Measurements from ENCODE around the gene RPN2. TPM values are rescaled to one million over a fixed set of nuclear protein-coding genes. Genes with fewer than 3 reads are reported as not detected.

RPN2 gene
- total and polyA plus RNA-seq, 5 donors, result 72.1 to 119 (median 110) TPM

DNA sequence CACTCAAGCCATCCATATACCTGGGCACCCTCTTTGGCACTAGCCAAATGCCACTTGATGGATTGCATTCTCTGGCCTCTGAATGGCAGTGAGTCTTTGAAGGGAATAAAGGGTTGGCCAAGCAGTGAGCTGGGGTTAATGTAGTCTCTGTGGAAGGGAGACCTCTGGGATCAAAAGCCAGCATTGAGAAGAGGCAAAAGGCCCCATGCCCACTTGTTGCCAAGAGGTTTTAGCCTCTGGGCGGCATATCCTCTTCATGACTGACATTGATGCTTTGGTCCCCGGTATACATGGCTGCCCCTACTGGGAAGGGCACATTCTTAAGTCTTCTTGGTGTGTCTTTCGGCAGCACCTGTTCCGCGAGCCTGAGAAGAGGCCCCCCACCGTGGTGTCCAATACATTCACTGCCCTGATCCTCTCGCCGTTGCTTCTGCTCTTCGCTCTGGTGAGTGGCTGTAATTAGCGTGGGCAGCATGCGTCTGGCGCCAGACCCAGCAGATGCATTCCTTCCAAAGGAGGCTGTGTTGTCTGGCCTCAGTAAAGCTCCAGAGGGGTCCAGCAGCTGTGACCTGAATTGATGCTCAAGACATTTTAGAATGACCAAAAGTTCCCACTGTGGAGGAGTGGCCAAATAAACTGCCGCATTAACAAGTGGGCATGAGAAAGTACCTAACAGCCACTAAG lies 53.0 kb downstream of the RPN2 start:
- 93% methylated on average over 13 of the region's 13 CpGs for WGBS
- H3K27ac ChIP-seq (ENCODE audit: low read length), result no peak overlapping the region
- ATAC-seq (no peak), DNase-seq (no peak)
- intact Hi-C loops (cut with DNase I), result no loop called here
- no peak overlapping the region for H3K4me3 ChIP-seq (ENCODE audit: low read length)
- H3K27me3 ChIP-seq (ENCODE audit: control insufficient read depth, insufficient read depth), result no peaks in the 10 kb centered on the region
- no peaks in the 10 kb centered on the region for H3K9me3 ChIP-seq (ENCODE audit: control insufficient read depth, low read length)
- H3K4me1 ChIP-seq (ENCODE audit: control insufficient read depth, insufficient read depth, low read length), result peaks cover 8% of the 10 kb centered on the region

- H3K27me3 ChIP-seq (ENCODE audit: control insufficient read depth, insufficient read depth), result no peaks in the 10 kb centered on the region
- H3K4me3 ChIP-seq (ENCODE audit: low read length), result no peak overlapping the region
- H3K27ac ChIP-seq (ENCODE audit: low read length), result no peak overlapping the region
- H3K9me3 ChIP-seq (ENCODE audit: control insufficient read depth, low read length), result no peaks in the 10 kb centered on the region
- H3K4me1 ChIP-seq (ENCODE audit: control insufficient read depth, insufficient read depth, low read length), result peaks cover 7% of the 10 kb centered on the region
- WGBS, result 87% methylated on average over 10 of the region's 10 CpGs
- intact Hi-C loops (cut with DNase I), result no loop called here
- ATAC-seq (no peak), DNase-seq (no peak)
Measured at GRCh38 chr20:37233548-37234253, 54.6 kb downstream of the RPN2 start.

DNA sequence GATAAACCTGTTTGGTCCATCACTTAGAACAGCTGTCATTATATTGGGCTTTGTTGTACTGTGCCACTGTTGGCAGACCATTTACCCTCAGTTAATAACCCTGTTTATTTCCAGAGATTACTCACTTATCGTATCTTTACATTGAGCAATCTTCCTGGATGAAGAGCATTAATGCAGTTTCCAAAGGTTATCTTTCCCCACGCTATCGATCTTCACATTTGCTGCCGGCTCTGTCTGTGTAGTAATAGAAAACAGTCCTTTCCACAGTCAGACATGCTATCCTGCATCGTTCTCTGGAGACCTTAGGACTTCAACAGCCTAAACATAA lies 55.1 kb downstream of the RPN2 start:
- no peaks in the 10 kb centered on the region for H3K27me3 ChIP-seq (ENCODE audit: control insufficient read depth, insufficient read depth)
- peaks cover 8% of the 10 kb centered on the region for H3K4me1 ChIP-seq (ENCODE audit: control insufficient read depth, insufficient read depth, low read length)
- no peak overlapping the region for H3K27ac ChIP-seq (ENCODE audit: low read length)
- H3K9me3 ChIP-seq (ENCODE audit: control insufficient read depth, low read length), result no peaks in the 10 kb centered on the region
- WGBS, result 79% methylated on average over 5 of the region's 5 CpGs
- no peak for DNase-seq
- ATAC-seq, result no peak
- intact Hi-C loops (cut with DNase I), result no loop called here
- no peak overlapping the region for H3K4me3 ChIP-seq (ENCODE audit: low read length)

DNA sequence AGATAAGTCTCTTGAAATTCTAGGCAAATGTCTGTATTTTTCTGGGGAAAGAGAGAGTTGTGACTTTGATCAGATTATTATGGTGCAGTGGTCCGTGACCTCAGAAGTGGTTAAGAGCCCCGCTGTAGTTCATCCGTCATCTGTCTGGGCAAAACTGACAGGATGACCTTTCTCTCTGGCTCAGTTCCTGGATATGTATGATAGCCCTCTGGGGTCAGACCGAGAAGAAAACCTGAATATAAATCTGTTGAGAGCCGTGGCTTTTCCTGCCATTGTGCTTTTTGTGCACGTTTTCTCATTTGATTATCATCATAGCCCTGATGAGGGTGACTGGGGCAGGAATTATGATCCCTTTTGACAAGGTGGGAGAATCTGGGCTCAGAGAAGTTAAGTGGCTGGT lies 55.9 kb downstream of the RPN2 start:
- WGBS, result 46% methylated on average over 6 of the region's 6 CpGs
- ATAC-seq (no peak), DNase-seq (no peak)
- intact Hi-C loops (cut with DNase I), result no loop called here
- peaks cover 6% of the 10 kb centered on the region for H3K4me1 ChIP-seq (ENCODE audit: control insufficient read depth, insufficient read depth, low read length)
- H3K9me3 ChIP-seq (ENCODE audit: control insufficient read depth, low read length), result no peaks in the 10 kb centered on the region
- no peak overlapping the region for H3K27ac ChIP-seq (ENCODE audit: low read length)
- no peak overlapping the region for H3K4me3 ChIP-seq (ENCODE audit: low read length)
- no peaks in the 10 kb centered on the region for H3K27me3 ChIP-seq (ENCODE audit: control insufficient read depth, insufficient read depth)

GRCh38 chr20:37236462-37236861 lies 57.3 kb downstream of the RPN2 start:
- Histone ChIP-seq H3K9me3 (ENCODE audit: control insufficient read depth, low read length) (no peaks in the 10 kb centered on the region), H3K4me3 (ENCODE audit: low read length) (no peak overlapping the region), H3K27ac (ENCODE audit: low read length) (peak overlapping the region; percentile 22), H3K27me3 (ENCODE audit: control insufficient read depth, insufficient read depth) (no peaks in the 10 kb centered on the region), H3K4me1 (ENCODE audit: control insufficient read depth, insufficient read depth, low read length) (peaks cover 6% of the 10 kb centered on the region)
- DNase-seq (peak in 2 of 3 donors; percentile 30 to 69), ATAC-seq (peak; percentile 77 to 81)
- intact Hi-C loops (cut with DNase I), result no loop called here
- WGBS, result 68% methylated on average over 4 of the region's 4 CpGs

GRCh38 chr20:37237656-37238055 lies 58.5 kb downstream of the RPN2 start:
- ATAC-seq (no peak), DNase-seq (no peak)
- intact Hi-C loops (cut with DNase I), result no loop called here
- Histone ChIP-seq H3K9me3 (ENCODE audit: control insufficient read depth, low read length) (no peaks in the 10 kb centered on the region), H3K4me1 (ENCODE audit: control insufficient read depth, insufficient read depth, low read length) (peaks cover 6% of the 10 kb centered on the region), H3K4me3 (ENCODE audit: low read length) (no peak overlapping the region), H3K27ac (ENCODE audit: low read length) (no peak overlapping the region), H3K27me3 (ENCODE audit: control insufficient read depth, insufficient read depth) (no peaks in the 10 kb centered on the region)
- 93% methylated on average over 5 of the region's 5 CpGs for WGBS

DNA sequence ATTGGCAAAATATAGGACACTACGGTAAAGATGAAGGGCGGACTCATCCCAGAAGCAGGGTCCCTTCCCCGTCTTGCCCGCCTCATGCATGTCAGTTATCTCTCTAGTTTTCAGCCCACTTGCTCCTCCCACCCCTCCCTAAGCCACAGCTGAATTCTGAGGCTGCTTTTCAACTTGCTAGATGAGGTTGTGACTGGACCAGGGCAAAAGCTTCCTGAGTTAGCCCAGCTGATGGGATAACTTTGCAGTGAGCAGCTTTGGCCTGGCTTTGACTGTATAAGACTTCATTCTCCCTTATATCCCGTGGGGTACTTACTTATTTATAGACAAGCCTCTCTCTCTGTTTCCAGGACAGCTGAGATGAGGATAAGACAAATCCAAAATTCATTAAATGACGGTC lies 59.3 kb downstream of the RPN2 start:
- Histone ChIP-seq H3K9me3 (ENCODE audit: control insufficient read depth, low read length) (no peaks in the 10 kb centered on the region), H3K4me3 (ENCODE audit: low read length) (no peak overlapping the region), H3K4me1 (ENCODE audit: control insufficient read depth, insufficient read depth, low read length) (peaks cover 6% of the 10 kb centered on the region), H3K27ac (ENCODE audit: low read length) (no peak overlapping the region), H3K27me3 (ENCODE audit: control insufficient read depth, insufficient read depth) (no peaks in the 10 kb centered on the region)
- ATAC-seq (no peak), DNase-seq (no peak)
- 68% methylated on average over 6 of the region's 6 CpGs for WGBS
- intact Hi-C loops (cut with DNase I), result no loop called here

DNA sequence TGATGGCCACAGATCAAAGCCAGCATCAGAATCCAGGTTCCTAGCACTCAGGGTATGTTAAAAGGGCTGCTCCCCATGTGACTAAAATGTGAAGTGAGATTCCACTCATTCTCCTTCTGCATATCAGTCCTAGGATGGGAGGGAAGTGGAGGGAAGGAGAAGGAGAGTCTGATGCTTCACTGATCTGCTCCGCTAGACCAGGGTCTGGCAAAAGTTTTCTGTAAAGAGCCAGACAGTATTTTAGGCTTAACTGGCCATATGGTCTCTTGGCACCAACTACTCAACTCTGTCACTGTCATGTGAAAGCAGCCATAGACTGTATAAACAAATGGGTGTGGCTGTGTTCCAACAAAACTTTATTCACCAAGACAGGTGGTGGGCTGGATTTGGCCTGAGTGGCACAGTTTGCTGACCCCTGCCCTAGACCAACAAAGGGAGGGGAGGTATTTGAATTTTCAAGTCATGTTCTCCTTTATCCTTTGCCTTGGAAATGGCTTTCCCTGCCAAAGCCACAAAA lies 59.9 kb downstream of the RPN2 start:
- H3K27me3 ChIP-seq (ENCODE audit: control insufficient read depth, insufficient read depth), result no peaks in the 10 kb centered on the region
- no peak overlapping the region for H3K4me3 ChIP-seq (ENCODE audit: low read length)
- peaks cover 8% of the 10 kb centered on the region for H3K4me1 ChIP-seq (ENCODE audit: control insufficient read depth, insufficient read depth, low read length)
- intact Hi-C loops (cut with DNase I), result no loop called here
- DNase-seq, result no peak
- 59% methylated on average over 1 of the region's 1 CpG for WGBS
- ATAC-seq, result no peak
- H3K27ac ChIP-seq (ENCODE audit: low read length), result no peak overlapping the region
- H3K9me3 ChIP-seq (ENCODE audit: control insufficient read depth, low read length), result no peaks in the 10 kb centered on the region

GRCh38 chr20:37240337-37241067 lies 61.4 kb downstream of the RPN2 start:
- H3K4me1 ChIP-seq (ENCODE audit: control insufficient read depth, insufficient read depth, low read length), result peaks cover 8% of the 10 kb centered on the region
- WGBS, result 76% methylated on average over 3 of the region's 3 CpGs
- H3K9me3 ChIP-seq (ENCODE audit: control insufficient read depth, low read length), result no peaks in the 10 kb centered on the region
- no peak overlapping the region for H3K4me3 ChIP-seq (ENCODE audit: low read length)
- no peak for ATAC-seq
- no peak for DNase-seq
- intact Hi-C loops (cut with DNase I), result no loop called here
- no peak overlapping the region for H3K27ac ChIP-seq (ENCODE audit: low read length)
- H3K27me3 ChIP-seq (ENCODE audit: control insufficient read depth, insufficient read depth), result no peaks in the 10 kb centered on the region

- Histone ChIP-seq H3K4me1 (ENCODE audit: control insufficient read depth, insufficient read depth, low read length) (peaks cover 8% of the 10 kb centered on the region), H3K9me3 (ENCODE audit: control insufficient read depth, low read length) (no peaks in the 10 kb centered on the region), H3K27ac (ENCODE audit: low read length) (no peak overlapping the region), H3K27me3 (ENCODE audit: control insufficient read depth, insufficient read depth) (no peaks in the 10 kb centered on the region), H3K4me3 (ENCODE audit: low read length) (no peak overlapping the region)
- DNase-seq (no peak), ATAC-seq (no peak)
- intact Hi-C loops (cut with DNase I), result no loop called here
- WGBS, result 75% methylated on average over 4 of the region's 4 CpGs
Measured at GRCh38 chr20:37242503-37242902, 63.4 kb downstream of the RPN2 start.

Measured in right cardiac atrium (tissue), 5 donors.